GM06990 (cell line): ENCODE results near the gene RAPGEF1.
"Not testable (repeated sequence)": the region's sequence is repeated elsewhere in the genome, so short reads cannot be mapped to it uniquely, and the experiment has no call there.

Experiments
- DNase-seq: peaks from one replicate; pipeline ENCODE4 v3.0.0-alpha.2; 2011; ENCODE audit not compliant: insufficient read length; ENCODE audit errors: extremely low read depth
- H3K27me3 ChIP-seq: replicated peaks from 2 replicates; pipeline ENCODE4 v1.6.0; 2011; ENCODE audit warnings: low read length; ENCODE audit not compliant: control insufficient read depth, insufficient read depth
- H3K36me3 ChIP-seq: 2 replicates; pipeline ENCODE4 v1.5.1; 2011; ENCODE audit warnings: low read length; ENCODE audit not compliant: control insufficient read depth, insufficient read depth
- H3K4me3 ChIP-seq: replicated peaks from 2 replicates; pipeline ENCODE4 v1.5.1; 2011; ENCODE audit warnings: low read depth, mild to moderate bottlenecking, control low read depth, low read length
- CTCF ChIP-seq: IDR thresholded peaks from 2 replicates; pipeline ENCODE4 v1.5.1; 2011; ENCODE audit warnings: low read length, control low read depth, mild to moderate bottlenecking, inconsistent platforms; ENCODE audit not compliant: insufficient read depth, poor library complexity, severe bottlenecking

The RAPGEF1 gene

DNA sequence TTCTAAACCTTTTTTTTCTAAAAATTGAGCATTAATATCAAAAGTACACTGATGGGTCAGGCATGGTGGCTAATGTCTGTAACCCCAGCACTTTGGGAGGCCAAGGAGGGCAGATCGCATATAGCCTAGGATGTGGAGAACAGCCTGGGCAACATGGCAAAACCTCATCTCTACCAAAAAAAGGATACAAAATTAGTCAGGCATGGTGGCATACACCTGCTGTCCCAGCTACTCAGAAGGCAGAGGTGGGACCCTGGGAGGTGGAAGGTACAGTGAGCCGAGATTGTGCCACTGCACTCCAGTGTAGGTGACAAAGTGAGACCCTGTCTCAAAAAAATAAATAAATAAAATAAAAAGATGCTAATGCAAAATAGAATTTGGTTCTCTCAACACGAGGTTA is 49.4 kb downstream of the RAPGEF1 start:
- DNase-seq = no peak
- no peak for TF ChIP-seq CTCF
- H3K4me3 ChIP-seq = no peak overlapping the region

GRCh38 chr9:131688377-131688776 is 51.5 kb downstream of the RAPGEF1 start:
- no peak overlapping the region for H3K4me3 ChIP-seq
- H3K27me3 ChIP-seq = no peaks in the 10 kb centered on the region
- no peak for DNase-seq
- H3K36me3 ChIP-seq = peaks cover 1% of the 10 kb centered on the region; the same call in 1 of the 2 replicates
- TF ChIP-seq CTCF = no peak

More for the DNA sequence above, 49.4 kb downstream of the RAPGEF1 start:
- Histone ChIP-seq H3K36me3 (peaks cover 1% of the 10 kb centered on the region; the same call in 1 of the 2 replicates), H3K27me3 (no peaks in the 10 kb centered on the region)

DNA sequence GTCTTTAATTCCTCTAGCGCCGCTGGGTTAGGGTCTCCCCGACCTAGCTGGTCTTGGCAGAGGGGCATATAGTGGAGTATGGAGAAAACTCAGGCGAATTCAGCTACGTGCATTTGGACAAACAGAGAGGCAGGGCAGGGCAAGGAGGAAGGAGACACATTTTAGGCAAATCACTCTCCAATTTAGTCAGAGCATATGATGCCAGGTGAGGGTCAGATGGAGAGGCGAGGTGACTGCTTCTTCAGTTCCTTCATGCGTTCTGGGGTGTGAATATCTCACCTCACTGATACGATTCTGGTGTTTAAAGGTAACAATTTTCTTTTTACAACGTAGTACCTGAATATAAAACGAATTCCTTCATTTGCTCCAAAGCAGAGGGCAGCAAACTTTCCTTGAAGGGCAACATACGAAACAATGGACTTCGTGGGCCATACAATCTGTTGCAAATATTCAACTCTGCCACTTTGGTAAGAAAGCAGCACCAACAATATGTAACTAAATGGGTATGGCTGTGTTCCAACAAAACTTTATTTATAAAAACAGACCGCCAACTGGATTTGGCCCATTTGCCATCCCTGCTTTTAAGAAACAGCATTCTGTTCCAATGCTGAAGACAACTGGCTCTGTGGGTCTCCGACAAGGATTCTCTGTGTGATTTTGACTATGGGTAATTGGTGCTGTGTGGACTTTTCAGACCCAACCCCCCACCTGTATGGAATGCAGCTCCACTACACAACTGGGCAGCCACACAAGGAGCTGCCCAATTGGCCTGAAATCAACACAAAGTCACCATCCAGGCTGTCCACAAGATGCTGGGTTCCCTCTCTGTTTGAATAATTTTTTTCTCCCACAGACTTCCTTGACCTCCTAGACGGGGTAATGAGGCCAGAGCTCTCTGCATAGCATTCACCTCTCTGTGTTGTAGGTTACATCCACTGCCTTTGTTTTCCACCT is 53.8 kb downstream of the RAPGEF1 start:
- Histone ChIP-seq H3K27me3 (no peaks in the 10 kb centered on the region), H3K4me3 (no peak overlapping the region), H3K36me3 (peaks cover 1% of the 10 kb centered on the region; the same call in 1 of the 2 replicates)
- no peak for DNase-seq
- TF ChIP-seq CTCF = no peak

- not testable (repeated sequence) for DNase-seq, H3K4me3 ChIP-seq, H3K36me3 ChIP-seq, H3K27me3 ChIP-seq
These were observed 56.8 kb downstream of the RAPGEF1 start for GRCh38 chr9:131683094-131683493.

DNA sequence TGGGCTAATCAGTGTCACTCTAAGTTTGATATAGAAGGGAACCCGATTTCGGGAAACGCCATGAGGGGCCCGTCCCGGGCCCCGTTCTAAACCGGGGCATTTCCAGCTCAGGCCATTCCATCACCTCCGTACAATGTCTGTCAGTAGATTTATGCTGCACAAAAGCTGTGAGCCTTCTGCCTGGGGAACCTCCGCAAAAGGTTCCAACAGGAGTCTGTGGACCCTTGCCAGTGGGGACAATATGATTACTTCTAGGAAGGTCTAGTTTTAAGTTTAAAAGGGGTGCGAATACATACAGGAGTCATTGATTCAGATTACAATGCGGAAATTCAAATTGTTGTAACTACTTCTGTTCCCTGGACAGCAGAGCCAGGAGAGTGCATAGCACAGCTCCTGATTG is 57.6 kb downstream of the RAPGEF1 start:
- no peak overlapping the region for H3K4me3 ChIP-seq
- no peaks in the 10 kb centered on the region for H3K27me3 ChIP-seq
- no peaks in the 10 kb centered on the region; the same call in 1 of the 2 replicates for H3K36me3 ChIP-seq

GRCh38 chr9:131681826-131682225 is 58.0 kb downstream of the RAPGEF1 start:
- not testable (repeated sequence) for H3K27me3 ChIP-seq, H3K36me3 ChIP-seq, DNase-seq, H3K4me3 ChIP-seq

More for the DNA sequence above, 57.6 kb downstream of the RAPGEF1 start:
- no peak for DNase-seq
- no peak for TF ChIP-seq CTCF

DNA sequence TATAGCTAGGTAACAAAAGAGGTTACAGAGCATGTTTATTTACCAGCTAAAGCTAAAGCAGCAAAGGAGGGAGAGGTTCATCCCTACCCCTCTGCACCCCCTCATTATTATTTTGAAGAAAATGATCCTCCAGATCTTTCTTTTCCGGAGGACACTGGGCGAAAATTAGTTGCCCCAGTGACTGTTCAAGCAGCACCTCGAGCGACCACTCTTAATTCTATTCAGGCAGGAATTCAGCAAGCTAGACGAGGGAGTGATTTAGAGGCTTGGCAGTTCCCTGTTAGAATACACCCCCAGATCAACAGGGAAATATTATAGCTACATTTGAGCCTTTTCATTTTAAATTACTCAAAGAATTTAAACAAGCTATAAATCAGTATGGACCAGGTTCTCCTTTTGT is 58.8 kb downstream of the RAPGEF1 start:
- not testable (repeated sequence) for DNase-seq, H3K36me3 ChIP-seq, H3K4me3 ChIP-seq, H3K27me3 ChIP-seq
